SK-N-SH (cell line): ENCODE data around the gene HUNK. TPM values are rescaled to one million over a fixed set of nuclear protein-coding genes. Genes with fewer than 3 reads are reported as not detected.

Source experiments
- CTCF ChIA-PET: fragments of 300-600, 350-600 bp; formaldehyde crosslinking; extraction: SDS; loops from one replicate; lab custom pipeline; 2021; lab: Yijun Ruan, JAX
- POLR2A ChIA-PET: fragments of 350-600 bp; sonication (Branson Sonifier 250); formaldehyde crosslinking; extraction: SDS; loops from one replicate; lab custom pipeline; 2020; ENCODE audit warnings: antibody characterized with exemption, inconsistent platforms; lab: Yijun Ruan, JAX
- DNase-seq: peaks from one replicate; pipeline ENCODE4 v3.0.0; 2012
- H2AFZ ChIP-seq: fragments of 200-600 bp; sonication (generic); 2 replicates; pipeline ENCODE4 v1.8.1; 2016; ENCODE audit warnings: antibody characterized with exemption, mild to moderate bottlenecking, low read depth
- H3F3A ChIP-seq: fragments of 200-600 bp; sonication (generic); replicated peaks from 2 replicates; pipeline ENCODE3; 2016; ENCODE audit warnings: antibody characterized with exemption, mild to moderate bottlenecking; ENCODE audit not compliant: insufficient read depth
- H3K27ac ChIP-seq, 2 experiments: fragments of 200-500 bp in 1 of 2; fragments of 200-600 bp in 1 of 2; sonication (Bioruptor generic) in 1 of 2; sonication (generic), shearing (Covaris generic) in 1 of 2; 2 replicates each; pipeline versions ENCODE4 v1.5.1 to v1.6.1; 2014 to 2016; ENCODE audit warnings: low read depth in 2 of 2, inconsistent platforms in 1 of 2, low read length in 1 of 2, mild to moderate bottlenecking in 1 of 2, mixed read lengths in 1 of 2
- H3K27me3 ChIP-seq: fragments of 200-600 bp; sonication (generic), shearing (Covaris generic); 2 replicates; pipeline ENCODE4 v1.6.1; 2016; ENCODE audit warnings: mixed run types; ENCODE audit not compliant: insufficient read depth
- H3K36me3 ChIP-seq, 2 experiments: fragments of 200-500 bp in 1 of 2; fragments of 200-600 bp in 1 of 2; sonication (Bioruptor generic) in 1 of 2; sonication (generic) in 1 of 2; replicated peaks in 1 of 2; 2 replicates each; pipeline versions ENCODE3 to v1.5.1; 2014 to 2016; ENCODE audit warnings: low read length in 1 of 2, mild to moderate bottlenecking in 1 of 2; ENCODE audit not compliant: insufficient read depth in 2 of 2, control insufficient read depth in 1 of 2
- H3K4me1 ChIP-seq, 2 experiments: fragments of 200-500 bp in 1 of 2; fragments of 200-600 bp in 1 of 2; sonication (Bioruptor generic) in 1 of 2; sonication (generic), shearing (Covaris generic) in 1 of 2; 2 replicates each; pipeline versions ENCODE4 v1.5.1 to v1.6.1; 2014 to 2016; ENCODE audit warnings: low read depth in 1 of 2, low read length in 1 of 2, mixed run types in 1 of 2; ENCODE audit not compliant: insufficient read depth in 2 of 2, control insufficient read depth in 1 of 2
- H3K4me2 ChIP-seq: fragments of 200-600 bp; sonication (generic), shearing (Covaris generic); 2 replicates; pipeline ENCODE4 v1.6.1; 2017; ENCODE audit warnings: mixed run types
- H3K4me3 ChIP-seq, 2 experiments: fragments of 200-500 bp in 1 of 2; fragments of 200-600 bp in 1 of 2; sonication (Bioruptor generic) in 1 of 2; sonication (generic), shearing (Covaris generic) in 1 of 2; 2 replicates each; pipeline versions ENCODE4 v1.5.1 to v1.8.1; 2014 to 2016; ENCODE audit warnings: low read depth in 2 of 2, inconsistent platforms in 1 of 2, low read length in 1 of 2, mild to moderate bottlenecking in 1 of 2, mixed read lengths in 1 of 2, moderate library complexity in 1 of 2
- H3K79me2 ChIP-seq: fragments of 200-600 bp; sonication (generic); 2 replicates; pipeline ENCODE4 v1.8.1; 2017; ENCODE audit warnings: mild to moderate bottlenecking; ENCODE audit not compliant: insufficient read depth
- H3K9ac ChIP-seq: fragments of 200-600 bp; sonication (generic); 2 replicates; pipeline ENCODE4 v1.6.1; 2017; ENCODE audit warnings: mixed run types
- H3K9me2 ChIP-seq: fragments of 200-600 bp; sonication (generic); 2 replicates; pipeline ENCODE4 v1.6.1; 2017; ENCODE audit warnings: mixed run types
- H3K9me3 ChIP-seq: fragments of 200-600 bp; sonication (generic); 2 replicates; pipeline ENCODE4 v1.6.1; 2017; ENCODE audit warnings: mixed run types, mild to moderate bottlenecking, moderate library complexity
- H4K20me1 ChIP-seq: fragments of 200-600 bp; sonication (generic); 2 replicates; pipeline ENCODE4 v1.6.1; 2017; ENCODE audit warnings: mild to moderate bottlenecking, mixed run types; ENCODE audit not compliant: insufficient read depth
- CHD2 ChIP-seq: fragments of 150-350 bp; IDR thresholded peaks from 2 replicates; pipeline ENCODE4 v1.6.1; 2018; ENCODE audit warnings: low read length; ENCODE audit not compliant: partially characterized antibody
- EZH2phosphoT487 ChIP-seq: fragments of 200-600 bp; sonication (generic); IDR thresholded peaks from 2 replicates; pipeline ENCODE4 v1.6.1; 2017; ENCODE audit warnings: low read depth, mixed run types, mild to moderate bottlenecking, antibody characterized with exemption, moderate library complexity, borderline replicate concordance
- FOXJ3 ChIP-seq: sonication (generic); formaldehyde crosslinking; IDR thresholded peaks from 2 replicates; pipeline ENCODE4 v1.5.1; 2020; ENCODE audit warnings: mild to moderate bottlenecking, missing genetic modification reagents
- GATA2 ChIP-seq: sonication (generic); formaldehyde crosslinking; IDR thresholded peaks from 2 replicates; pipeline ENCODE4 v1.5.0; 2020; ENCODE audit warnings: mild to moderate bottlenecking, missing genetic modification reagents
- IRF3 ChIP-seq: fragments of 150-350 bp; IDR thresholded peaks from 2 replicates; pipeline ENCODE4 v1.6.1; 2016; ENCODE audit warnings: mild to moderate bottlenecking, low read depth, low read length
- MAX ChIP-seq: IDR thresholded peaks from 2 replicates; pipeline ENCODE4 v1.4.0; 2012; ENCODE audit warnings: low read depth
- NRF1 ChIP-seq: IDR thresholded peaks from 2 replicates; pipeline ENCODE4 v1.6.1; 2012; ENCODE audit warnings: low read depth, mild to moderate bottlenecking, low read length
- POLR2AphosphoS5 ChIP-seq: IDR thresholded peaks from 2 replicates; pipeline ENCODE4 v1.6.1; 2012; ENCODE audit warnings: low read depth, low read length
- RCOR1 ChIP-seq: fragments of 150-350 bp; IDR thresholded peaks from 2 replicates; pipeline ENCODE4 v1.6.1; 2017; ENCODE audit warnings: antibody characterized with exemption, low read length
- RXRA ChIP-seq: IDR thresholded peaks from 2 replicates; pipeline ENCODE4 v1.4.0; 2012; ENCODE audit warnings: low read depth, mild to moderate bottlenecking, borderline replicate concordance
- TAF1 ChIP-seq: IDR thresholded peaks from 2 replicates; pipeline ENCODE4 v1.6.1; 2012; ENCODE audit warnings: low read depth, mild to moderate bottlenecking, low read length, moderate library complexity, borderline replicate concordance
- WGBS: methylation state at CpG from one replicate; pipeline ENCODE4 v1.1.6; 2017; ENCODE audit warnings: low lambda C conversion rate; 5-methylcytosine and 5-hydroxymethylcytosine counted together
- polyA plus RNA-seq, 3 experiments: library from polyadenylated mRNA; depleted of rRNA; stranded (reverse); fragments of >200 nt; gene quantifications; 2 replicates each; pipeline ENCODE4 v1.2.3, GENCODE V29; 2012
- TF ChIP-seq, protein P1 (sequence below): IDR thresholded peaks from 2 replicates; pipeline ENCODE4 v1.6.1; 2012; ENCODE audit warnings: mild to moderate bottlenecking, low read depth, low read length, moderate library complexity
- TF ChIP-seq, protein P2 (sequence below): IDR thresholded peaks from 2 replicates; pipeline ENCODE4 v1.4.0; 2012; ENCODE audit warnings: low read depth, borderline replicate concordance
- TF ChIP-seq, protein P3 (sequence below): fragments of 150-350 bp; IDR thresholded peaks from 2 replicates; pipeline ENCODE4 v1.6.1; 2017; ENCODE audit warnings: antibody characterized with exemption, low read length, low read depth, borderline replicate concordance

The HUNK gene
- polyA plus RNA-seq, 1 of the 3 experiments (the other 2 are of a cell fraction): 0.31 TPM

GRCh38 chr21:31910074-31910470, 37.3 kb downstream of the HUNK start:
- H4K20me1 ChIP-seq: no peaks in the 10 kb centered on the region
- H3K4me1 ChIP-seq: peaks cover 0 to 10% of the 10 kb centered on the region in 2 experiments; a peak in 2 of 4 replicates
- H3K4me2 ChIP-seq: no peak overlapping the region
- ChIA-PET POLR2A (no interaction called here), CTCF (no interaction called here)
- 74% methylated on average over 2 of the region's 2 CpGs for WGBS
- no peak overlapping the region for H2AFZ ChIP-seq
- DNase-seq: no peak
- no peaks in the 10 kb centered on the region for H3K27me3 ChIP-seq
- no peaks in the 10 kb centered on the region for H3K9me2 ChIP-seq
- H3F3A ChIP-seq: no peaks in the 10 kb centered on the region
- H3K9me3 ChIP-seq: no peaks in the 10 kb centered on the region
- no peak overlapping the region for H3K27ac ChIP-seq
- no peaks in the 10 kb centered on the region for H3K36me3 ChIP-seq
- H3K79me2 ChIP-seq: no peaks in the 10 kb centered on the region
- TF ChIP-seq RXRA (no peak), NRF1 (no peak), TAF1 (no peak), EZH2phosphoT487 (no peak), POLR2AphosphoS5 (no peak)
- TF ChIP-seq, protein P1, sequence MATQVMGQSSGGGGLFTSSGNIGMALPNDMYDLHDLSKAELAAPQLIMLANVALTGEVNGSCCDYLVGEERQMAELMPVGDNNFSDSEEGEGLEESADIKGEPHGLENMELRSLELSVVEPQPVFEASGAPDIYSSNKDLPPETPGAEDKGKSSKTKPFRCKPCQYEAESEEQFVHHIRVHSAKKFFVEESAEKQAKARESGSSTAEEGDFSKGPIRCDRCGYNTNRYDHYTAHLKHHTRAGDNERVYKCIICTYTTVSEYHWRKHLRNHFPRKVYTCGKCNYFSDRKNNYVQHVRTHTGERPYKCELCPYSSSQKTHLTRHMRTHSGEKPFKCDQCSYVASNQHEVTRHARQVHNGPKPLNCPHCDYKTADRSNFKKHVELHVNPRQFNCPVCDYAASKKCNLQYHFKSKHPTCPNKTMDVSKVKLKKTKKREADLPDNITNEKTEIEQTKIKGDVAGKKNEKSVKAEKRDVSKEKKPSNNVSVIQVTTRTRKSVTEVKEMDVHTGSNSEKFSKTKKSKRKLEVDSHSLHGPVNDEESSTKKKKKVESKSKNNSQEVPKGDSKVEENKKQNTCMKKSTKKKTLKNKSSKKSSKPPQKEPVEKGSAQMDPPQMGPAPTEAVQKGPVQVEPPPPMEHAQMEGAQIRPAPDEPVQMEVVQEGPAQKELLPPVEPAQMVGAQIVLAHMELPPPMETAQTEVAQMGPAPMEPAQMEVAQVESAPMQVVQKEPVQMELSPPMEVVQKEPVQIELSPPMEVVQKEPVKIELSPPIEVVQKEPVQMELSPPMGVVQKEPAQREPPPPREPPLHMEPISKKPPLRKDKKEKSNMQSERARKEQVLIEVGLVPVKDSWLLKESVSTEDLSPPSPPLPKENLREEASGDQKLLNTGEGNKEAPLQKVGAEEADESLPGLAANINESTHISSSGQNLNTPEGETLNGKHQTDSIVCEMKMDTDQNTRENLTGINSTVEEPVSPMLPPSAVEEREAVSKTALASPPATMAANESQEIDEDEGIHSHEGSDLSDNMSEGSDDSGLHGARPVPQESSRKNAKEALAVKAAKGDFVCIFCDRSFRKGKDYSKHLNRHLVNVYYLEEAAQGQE: no peak
- TF ChIP-seq, protein P2, sequence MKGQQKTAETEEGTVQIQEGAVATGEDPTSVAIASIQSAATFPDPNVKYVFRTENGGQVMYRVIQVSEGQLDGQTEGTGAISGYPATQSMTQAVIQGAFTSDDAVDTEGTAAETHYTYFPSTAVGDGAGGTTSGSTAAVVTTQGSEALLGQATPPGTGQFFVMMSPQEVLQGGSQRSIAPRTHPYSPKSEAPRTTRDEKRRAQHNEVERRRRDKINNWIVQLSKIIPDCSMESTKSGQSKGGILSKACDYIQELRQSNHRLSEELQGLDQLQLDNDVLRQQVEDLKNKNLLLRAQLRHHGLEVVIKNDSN: no peak
- no peak overlapping the region for H3K9ac ChIP-seq
- H3K4me3 ChIP-seq: no peak overlapping the region

DNA sequence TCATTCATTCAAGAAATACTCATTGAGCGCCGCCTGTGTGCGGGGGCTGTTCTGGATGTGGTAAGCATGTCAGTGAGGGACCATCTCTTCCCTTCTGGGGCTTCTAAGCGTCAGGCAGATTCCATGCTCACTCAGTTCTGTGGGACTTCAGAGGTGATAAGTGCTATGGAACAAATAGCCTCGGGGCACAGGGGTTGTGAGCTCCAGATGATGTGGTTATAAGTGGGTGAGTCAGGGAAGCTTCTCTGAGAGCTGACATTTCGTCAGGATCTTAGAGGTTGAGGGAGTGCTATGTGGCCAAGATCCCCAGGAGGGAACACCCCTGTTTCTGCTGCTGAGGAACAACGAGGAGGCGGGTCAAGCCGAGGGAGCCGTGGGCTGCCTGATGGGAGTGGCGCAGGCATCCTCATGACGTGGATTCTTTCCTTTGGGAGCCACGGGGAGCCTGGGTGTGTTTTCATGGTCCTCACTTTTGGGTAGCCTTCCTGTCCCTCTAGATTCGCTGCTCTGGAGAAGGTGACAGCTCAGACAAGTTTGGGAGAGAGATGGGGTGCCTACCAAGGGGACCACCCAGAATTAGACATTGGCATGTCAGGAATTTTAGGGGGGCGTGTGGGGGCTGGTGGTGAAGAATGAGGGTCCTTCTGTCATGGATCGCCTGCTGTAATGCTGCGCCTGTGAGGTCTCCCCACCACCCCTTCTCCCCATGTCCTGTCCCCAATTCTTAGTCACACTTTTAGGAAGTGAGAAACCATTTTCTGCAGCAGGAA, 38.5 kb downstream of the HUNK start:
- no peak overlapping the region for H3K9ac ChIP-seq
- H4K20me1 ChIP-seq: no peaks in the 10 kb centered on the region
- no peaks in the 10 kb centered on the region for H3F3A ChIP-seq
- no peak for DNase-seq
- ChIA-PET POLR2A (no interaction called here), CTCF (interaction anchor here (0.6 to 1.2 kb wide), 2 partner anchors 46 to 299 kb away, joined by 3 read pairs; no protein-coding TSS in a partner anchor)
- no peak overlapping the region for H3K27ac ChIP-seq
- WGBS: 71% methylated on average over 11 of the region's 17 CpGs
- no peaks in the 10 kb centered on the region for H3K79me2 ChIP-seq
- no peaks in the 10 kb centered on the region for H3K9me2 ChIP-seq
- H3K27me3 ChIP-seq: no peaks in the 10 kb centered on the region
- H3K4me1 ChIP-seq: no peaks in the 10 kb centered on the region; a peak in 1 of 4 replicates
- no peak overlapping the region for H3K4me3 ChIP-seq
- H3K4me2 ChIP-seq: no peak overlapping the region
- H2AFZ ChIP-seq: no peak overlapping the region
- H3K36me3 ChIP-seq: no peaks in the 10 kb centered on the region
- H3K9me3 ChIP-seq: no peaks in the 10 kb centered on the region
- TF ChIP-seq IRF3 (no peak), FOXJ3 (CRISPR knock-in tag) (no peak), RCOR1 (no peak), GATA2 (CRISPR knock-in tag) (no peak), CHD2 (no peak), MAX (no peak)
- TF ChIP-seq, protein P1: no peak
- TF ChIP-seq, protein P3, sequence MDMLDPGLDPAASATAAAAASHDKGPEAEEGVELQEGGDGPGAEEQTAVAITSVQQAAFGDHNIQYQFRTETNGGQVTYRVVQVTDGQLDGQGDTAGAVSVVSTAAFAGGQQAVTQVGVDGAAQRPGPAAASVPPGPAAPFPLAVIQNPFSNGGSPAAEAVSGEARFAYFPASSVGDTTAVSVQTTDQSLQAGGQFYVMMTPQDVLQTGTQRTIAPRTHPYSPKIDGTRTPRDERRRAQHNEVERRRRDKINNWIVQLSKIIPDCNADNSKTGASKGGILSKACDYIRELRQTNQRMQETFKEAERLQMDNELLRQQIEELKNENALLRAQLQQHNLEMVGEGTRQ: no peak
